ENCODE measurements around the gene C2CD3.
A peak's percentile ranks its signal among the peaks of the same experiment; 100 is the strongest.

C2CD3 gene

DNA sequence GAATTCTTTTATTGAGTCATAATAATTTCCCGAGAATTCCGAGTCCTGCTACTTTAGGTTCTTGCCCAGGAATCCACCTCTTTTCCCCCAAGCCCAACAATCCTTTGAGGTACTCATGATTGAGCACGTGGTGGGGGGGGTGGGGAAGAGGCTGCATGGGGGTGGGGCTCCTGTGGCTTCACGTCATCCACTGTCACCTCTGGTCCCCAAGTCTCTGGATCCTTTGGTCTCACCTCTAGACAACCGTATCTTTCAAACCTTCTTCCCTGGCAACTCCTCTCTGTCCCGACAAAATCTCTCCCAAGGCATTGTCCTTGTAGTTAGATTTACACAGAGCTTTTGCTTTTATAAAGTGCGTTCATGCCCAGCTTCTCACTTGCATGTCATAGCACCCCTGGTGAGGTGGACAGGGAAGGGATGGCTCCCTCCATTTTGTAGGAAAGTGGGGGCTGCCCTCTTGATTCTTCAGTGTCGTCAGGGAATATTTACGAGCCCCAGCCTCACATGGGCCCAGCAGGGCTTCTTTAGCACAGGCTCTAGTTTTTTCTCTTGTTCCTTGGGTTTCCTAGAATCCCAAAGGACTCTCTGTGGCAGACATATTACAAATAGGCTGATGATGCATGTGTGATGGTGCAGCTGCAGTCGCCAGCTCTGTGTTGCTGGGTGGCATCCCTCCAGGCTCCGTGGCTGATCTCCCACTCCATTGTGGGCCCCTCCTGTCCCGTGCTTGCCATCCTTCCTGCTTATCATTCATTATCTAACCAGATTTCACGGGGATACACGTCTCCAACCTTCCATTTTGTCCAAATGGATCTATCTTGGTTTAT lies 170.3 kb downstream of the C2CD3 start:
- DNase-seq, result peak; percentile 48

DNA sequence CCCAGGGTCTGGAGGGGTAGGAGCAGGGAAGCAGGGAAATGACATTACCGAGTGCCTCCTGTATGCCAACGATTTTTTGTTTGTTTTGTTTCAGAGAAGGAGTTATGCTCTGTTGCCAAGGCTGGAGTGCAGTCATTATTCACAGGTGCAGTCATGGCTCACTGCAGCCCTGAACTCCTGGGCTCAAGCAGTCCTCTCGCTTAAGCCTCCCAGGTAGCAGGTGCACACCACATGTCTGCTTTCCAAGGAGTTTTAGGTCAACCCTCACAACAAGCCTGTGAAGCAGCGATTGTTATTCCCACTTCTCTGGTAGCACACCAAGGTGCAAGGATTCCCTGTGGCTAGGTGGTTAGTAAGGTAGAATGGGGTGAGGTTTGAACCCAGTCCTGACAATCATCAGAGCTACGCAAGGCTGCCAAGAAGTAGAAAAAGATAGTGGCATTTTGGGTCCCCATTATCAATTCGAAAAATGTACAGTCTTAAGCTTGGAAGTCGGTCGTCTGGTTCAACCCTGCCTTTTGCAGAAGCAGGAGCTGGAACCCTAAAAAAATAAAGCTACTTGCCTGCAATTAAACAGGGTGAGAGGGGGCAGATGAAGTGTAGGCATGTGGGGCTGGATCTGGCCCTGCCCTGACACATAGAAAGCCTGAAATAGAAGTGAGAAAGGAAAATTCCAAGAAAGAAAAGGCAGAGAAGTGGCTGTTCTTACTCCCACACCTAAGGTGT lies 171.1 kb downstream of the C2CD3 start:
- peak; percentile 51 for DNase-seq

DNA sequence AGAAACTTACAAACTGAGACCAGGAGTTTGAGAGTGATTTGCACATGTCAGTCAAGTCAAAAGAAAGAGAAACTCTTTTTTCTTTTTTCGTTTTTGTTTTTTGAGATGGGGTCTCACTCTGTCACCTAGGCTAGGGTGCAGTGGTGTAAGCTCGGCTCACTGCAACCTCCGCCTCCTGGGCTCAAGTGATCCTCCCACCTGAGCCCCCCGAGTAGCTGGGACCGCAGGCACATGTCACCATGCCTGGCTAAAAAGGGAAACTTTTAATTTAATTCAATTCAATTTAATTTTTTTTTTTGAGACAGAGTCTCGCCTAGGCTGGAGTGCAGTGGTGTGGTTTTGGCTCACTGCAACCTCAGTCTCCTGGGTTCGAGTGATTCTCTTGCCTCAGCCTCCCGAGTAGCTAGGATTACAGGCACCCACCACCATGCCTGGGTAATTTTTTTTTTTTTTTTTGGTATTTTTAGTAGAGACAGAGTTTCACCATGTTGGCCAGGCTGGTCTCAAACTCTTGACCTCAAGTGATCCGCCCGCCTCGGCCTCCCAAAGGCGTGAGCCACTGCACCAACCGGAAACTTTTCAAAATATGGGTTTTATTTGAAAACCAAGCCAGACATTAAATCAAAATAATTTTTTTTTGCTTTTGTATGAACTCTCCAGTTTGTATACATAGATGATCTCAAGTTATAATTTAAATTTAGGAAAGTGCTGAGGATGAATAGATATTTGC lies 171.8 kb downstream of the C2CD3 start:
- DNase-seq, result peak; percentile 37

DNA sequence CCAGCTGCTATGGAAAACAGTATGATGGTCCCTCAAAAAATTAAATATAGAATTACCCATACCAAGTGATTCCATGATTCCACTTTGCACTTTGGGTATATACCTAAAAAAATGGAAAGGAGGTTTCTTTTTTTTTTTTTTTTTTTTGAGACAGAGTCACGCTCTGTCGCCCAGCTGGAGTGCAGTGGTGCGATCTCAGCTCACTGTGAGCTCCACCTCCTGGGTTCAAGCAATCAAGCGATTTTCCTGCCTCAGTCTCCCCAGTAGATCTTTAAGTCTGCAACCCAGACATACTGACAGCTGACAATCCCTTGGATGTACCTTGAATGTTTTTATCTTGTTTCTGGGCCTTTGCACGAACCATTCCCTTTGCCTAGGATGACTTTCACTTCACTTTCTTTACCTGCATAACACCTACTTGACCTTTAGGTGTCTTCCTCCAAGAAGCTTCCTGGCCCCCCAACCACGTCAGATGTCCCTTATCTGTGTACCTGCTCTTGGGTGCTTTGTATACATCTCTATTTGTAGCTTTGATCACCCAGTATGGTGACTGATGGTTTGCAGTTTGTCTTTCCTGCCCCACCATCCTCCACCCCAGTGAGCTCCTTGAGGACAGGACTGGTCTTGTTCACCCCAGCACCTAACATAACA lies 173.6 kb downstream of the C2CD3 start:
- DNase-seq, result peak; percentile 48

DNA sequence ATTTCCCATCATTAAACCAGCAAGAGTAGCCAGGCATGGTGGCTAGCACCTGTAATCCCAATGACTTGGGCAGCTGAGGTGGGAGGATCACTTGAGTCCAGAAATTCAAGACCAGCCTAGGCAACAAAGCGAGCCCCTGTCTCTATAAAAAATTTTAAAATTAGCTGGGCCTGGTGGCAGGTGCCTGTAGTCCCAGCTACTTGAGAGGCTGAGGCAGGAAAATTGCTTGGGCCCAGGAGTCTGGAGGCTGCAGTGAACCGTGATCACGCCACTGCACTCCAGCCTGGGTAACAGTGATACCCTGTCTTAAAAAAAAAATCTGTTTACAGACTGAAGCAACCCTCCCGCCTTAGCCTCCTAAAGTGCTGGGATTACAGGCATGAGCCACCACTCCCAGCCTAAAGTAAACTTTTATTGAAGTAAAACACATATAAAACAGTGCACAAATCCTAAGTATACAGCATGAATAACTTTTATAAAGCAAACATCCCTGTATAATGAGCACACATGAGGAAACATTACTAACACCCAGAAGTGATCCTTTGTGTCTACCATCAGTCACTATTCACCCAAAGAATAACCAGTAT lies 174.5 kb downstream of the C2CD3 start:
- peak; percentile 53 for DNase-seq

DNA sequence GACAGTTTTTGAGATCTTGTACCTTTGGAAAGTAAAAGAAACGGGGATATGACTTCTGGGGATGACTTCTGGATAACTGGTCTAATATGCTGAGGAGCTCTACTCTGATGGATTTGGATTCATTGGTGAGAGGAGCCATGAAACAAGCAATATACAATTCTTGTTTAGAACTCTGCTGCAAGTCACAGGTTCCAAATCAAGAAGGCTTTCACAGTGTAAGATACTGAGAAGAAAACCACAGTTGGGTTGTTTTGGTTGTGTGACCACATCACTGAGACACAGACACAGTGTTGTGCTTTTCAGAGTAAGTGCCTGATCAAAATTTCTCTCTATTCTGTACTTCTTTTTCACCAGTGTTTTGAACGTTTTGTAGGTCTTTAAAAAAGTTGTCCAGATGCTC lies 175.1 kb downstream of the C2CD3 start:
- DNase-seq, result peak; percentile 44

DNA sequence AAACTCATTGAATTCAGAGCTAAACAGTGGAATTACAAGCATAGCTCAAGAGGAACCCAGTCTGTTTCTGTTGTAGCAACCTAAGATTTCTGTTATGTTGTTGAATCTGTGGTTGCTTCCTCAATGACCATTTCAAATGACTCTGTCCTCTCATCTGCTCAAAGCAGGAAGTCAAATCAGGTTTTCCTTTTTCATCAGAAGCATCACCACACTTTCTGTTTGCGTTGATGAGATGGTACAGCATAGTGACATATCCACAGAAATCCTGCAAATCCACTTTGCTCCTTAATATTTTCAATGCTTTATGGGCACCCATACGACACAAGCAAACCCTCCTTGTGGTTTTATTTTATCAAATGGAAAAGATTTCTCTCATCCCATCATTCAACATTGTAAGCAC lies 175.6 kb downstream of the C2CD3 start:
- DNase-seq, result no peak

DNA sequence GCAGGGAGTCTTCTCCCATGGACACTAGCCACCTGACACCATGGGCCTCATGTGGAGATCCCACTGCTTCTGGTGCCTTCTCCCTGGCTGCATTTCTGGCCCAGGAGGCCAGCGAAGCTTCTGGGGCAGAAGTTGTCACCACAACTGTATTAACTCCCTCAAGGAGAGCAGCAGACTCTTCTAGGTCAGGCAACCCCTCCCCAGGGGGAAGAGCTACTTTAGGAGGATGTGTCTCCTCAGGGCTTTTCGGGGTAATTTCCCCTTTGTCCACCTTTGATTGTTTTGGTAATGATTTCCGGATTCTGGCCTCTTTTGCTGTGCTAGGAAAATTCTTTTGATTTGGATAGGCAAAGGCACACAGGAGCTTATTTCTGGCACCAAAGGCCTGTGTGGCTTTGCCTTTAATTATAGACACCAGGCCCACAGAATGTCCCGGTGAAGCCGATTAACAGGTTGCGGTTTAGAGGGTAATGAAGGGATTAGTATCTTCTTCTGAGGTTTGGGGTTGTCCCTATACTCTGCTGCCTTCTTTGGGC lies 179.3 kb downstream of the C2CD3 start:
- peak; percentile 47 for DNase-seq

DNA sequence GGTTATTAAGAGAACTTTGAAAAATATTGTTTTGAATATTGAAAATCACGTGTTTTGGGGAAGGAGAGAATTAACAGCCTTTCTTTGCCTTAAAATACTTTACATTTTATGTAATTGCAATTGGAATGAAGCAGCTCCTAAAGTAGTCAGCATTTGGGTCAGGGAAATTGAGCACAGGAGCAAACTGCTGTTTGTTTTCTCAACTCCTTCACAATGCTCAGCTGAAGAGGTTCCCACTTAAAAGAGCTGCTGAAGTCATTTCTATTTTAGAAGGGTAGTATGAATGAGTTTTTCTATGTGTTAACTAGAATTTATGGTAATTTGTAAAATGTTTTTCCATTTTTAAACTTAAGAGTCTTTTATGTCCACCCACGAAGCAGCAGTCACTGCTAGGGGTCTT lies 180.1 kb downstream of the C2CD3 start:
- peak; percentile 15 for DNase-seq

DNA sequence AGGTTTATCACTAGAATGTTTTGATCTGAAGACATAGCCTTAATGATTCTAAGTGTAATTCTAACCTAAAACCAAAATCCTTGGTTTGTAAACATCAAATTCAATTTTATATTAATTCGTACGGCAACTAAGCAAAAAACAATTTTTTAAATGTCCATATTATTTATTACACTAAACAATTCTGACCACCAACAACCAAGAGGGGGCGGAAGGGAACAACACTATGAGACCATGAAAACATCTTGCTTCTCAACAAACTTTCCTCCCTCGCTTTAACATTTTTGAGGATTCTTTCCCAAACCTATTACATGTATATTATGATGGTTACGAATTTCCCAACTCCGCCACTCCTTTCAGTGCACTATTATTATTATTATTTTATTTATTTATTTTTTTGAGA lies 181.6 kb downstream of the C2CD3 start:
- DNase-seq, result no peak

DNA sequence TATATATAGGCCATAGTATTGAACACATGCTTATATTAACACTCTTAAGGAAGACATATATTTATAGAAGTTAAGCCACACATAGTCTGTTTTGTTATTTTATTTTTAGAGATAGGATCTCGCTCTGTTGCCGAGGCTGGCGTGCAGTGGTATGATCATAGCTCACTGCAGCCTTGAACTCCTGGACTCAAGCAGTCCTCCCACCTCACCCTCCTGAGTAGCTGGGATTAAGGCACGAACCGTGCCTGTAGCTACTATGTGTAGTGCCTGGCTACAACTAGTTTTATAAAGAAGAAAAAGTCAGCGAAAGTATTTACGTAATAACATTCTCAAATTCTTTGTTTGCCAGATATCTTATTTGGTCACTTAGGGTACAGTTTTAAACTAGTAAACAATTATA lies 182.6 kb downstream of the C2CD3 start:
- peak; percentile 20 for DNase-seq

DNA sequence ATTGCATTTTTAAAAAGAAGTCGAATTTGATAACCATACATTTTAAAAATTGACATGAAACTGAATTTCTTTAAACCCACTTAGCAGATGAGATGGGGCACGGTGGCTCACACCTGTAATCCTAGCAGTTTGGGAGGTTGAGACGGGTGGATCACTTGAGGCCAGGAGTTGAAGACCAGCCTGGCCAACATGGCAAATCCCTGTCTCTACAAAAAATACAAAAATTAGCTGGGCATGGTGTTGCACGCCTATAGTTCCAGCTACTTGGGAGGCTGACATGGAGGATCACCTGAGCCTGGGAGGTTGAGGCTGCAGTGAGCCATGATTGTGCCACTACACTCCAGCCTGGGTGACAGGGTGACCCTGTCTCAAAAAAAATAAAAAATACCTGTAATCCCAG lies 185.1 kb downstream of the C2CD3 start:
- peak; percentile 43 for DNase-seq

DNA sequence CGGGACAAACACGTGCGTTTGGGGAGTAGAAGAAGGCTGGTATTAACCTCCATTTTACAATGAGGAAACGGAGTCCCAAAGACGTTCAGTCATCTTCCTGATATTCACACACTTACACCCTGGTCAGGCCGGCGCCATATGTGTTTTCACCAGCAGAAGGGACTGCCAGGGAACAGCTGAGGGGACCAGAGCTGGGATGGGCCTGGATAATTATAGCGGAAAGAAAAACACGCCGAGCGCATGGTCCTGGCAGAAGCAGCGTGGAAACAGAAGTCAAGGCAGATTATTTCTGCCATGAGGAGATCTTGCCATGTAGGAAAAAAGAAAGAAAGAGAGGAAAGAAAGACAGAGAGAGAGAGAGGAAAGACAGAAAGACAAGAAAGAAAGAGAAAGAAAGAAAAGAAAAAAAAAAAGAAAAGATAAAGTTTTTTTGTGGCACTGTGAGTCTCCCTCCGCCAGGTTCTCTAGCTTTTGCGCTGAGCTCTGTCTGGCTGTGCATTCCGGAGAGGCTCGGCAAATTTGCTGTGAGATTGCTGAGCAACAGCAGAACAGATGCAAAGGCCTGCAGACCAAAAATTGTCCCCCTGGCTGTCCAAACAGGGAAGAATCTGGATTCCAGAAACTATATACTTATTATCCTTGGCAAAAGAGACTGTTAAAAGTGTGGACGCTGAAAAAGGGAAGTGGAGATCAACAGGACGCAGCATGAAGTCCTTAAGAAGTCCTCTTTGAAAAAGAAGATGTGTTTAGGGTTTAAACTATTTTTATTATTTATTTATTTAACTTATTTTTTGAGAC lies 186.9 kb downstream of the C2CD3 start:
- DNase-seq, result peak; percentile 58

DNA sequence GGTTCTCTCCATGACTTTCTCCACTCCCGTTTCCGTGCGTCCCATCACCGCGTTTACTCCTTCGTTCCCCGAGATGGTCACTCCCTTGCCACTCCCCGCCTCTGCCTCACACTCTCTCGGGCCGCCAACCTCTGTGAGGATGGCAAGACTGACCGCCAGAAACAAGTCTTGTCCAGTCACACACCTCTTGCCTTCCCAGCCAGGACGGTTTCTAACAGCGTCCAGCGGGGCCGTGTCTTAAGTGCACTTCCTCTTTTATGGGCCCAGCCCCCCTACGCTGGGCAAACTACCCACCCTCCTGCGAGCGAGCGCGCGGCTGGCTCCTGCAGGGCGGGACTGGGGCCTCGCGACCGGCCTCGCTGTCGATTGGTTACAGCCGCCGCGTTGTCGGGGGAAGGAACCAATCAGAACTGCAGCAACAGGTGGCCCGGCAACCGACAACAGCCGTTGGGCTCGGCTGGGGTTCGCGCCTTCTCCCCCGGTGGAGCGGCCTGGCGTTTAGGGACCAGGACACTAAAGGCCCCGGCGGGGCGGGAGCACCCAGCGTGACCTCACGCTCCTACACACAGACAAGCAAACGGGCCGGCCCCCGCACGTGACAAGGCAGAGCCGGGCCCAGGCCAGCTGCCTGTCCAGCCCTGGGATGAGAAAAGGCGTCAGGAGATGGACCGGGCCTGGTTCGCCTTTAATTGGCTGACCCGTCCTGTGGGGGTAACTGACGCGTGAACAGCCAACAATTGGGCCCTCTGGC lies 187.6 kb downstream of the C2CD3 start:
- peak; percentile 95 for DNase-seq

DNA sequence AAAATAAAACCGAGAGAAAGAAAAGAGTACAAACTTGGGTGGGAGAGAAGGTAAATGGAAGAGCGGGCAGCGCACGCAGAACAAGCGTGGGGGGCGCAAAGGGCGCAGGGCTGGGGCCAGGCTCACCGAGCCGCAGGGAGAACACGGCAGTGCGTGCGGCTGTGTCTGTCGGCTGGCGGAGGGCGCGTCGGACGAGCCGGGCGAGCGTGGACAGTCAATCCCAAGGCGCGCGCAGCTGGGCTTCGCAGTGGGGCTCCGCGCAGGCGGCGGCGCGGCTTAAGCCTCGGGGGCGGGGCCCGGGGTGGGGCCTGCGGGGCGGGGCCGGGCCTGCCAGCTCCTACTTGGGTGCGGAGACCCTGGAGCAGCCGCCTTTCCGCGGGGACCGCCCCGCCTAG lies 188.2 kb downstream of the C2CD3 start, which contains the start of gene UCP2:
TSS of gene UCP2 (minus strand) at position 249 of the 395 bp plus-strand sequence. CDS start 4,465 bp downstream, outside the sequence.
- DNase-seq, result peak; percentile 94

DNA sequence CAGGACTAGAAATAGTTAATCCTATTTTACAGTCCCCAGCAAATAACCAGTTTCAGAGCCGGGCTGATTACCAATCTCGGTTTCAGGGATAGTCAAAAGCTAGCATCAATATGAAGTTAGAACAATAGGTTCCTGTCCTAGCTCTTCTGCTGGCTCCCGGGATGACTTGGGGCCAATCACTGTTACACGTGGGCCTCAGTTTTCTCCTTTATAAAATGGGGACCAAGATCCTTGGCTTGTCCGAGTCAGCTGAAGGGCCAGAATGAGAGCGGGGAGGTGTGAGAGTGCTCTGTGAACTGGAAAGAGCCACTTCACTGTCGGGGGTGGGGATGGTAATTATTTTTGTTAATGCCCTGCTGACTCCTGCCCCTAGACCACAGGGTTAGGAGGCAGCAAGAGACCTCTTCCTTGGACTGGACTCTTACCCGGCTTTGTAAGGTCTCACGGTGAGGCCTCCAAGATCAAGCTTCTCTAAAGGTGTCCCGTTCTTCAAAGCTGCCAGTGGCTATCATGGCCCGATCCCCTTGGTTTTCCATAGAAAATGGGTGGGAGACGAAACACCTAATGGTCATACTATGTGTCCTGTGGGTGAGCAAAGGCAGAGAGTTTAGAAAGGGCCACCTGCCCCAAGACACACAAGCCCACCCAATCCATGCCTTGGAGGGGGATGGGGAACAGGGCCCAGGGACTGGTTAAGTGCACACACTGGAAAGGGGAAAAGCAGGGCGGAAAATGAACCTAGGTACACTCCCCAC lies 189.6 kb downstream of the C2CD3 start:
- DNase-seq, result peak; percentile 61

DNA sequence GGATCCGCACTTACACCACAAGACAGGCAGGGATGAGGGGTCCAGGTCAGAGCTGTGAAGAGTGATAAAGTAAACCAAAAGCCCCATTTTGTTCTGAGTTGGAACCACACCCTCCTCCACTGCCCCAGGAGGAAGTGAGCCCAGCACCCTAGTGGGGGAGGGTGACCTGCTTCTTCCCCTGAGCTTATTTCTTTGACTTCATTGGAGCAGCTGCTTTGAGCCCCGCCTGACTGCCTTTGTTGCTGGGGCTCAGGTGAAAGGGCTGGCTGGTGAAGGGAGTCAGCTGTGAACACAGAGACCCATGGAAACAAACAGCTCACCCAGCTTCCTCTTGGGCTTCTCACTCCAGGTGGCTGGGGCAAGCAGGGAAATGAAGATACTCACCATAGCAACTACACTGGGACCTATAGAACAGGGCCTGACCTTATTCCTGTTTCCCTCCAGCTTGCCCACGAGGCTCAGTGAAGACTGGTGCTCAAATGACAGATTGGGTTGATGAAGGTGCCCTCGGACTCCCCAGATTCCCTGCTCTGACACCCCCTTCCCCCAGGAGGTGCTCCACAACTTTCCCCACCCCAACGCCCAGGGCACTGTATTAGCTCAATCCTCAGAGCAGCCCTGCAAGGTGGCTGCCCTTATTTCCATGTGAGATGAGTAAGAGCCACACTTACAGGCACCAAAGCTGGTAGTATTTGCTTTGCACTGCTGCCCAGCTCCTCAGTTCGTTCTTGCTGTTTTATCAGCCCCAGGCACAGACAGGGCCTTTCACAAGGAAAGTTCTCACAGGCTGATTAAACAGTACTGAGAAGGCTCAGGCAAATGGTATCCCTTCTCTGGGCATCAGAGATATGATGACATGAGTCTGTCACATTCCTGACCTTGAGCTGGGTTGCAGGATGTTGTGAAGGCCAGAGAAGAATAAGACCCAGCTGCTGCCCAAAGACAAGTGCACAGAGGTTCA lies 190.5 kb downstream of the C2CD3 start:
- peak; percentile 80 for DNase-seq

DNA sequence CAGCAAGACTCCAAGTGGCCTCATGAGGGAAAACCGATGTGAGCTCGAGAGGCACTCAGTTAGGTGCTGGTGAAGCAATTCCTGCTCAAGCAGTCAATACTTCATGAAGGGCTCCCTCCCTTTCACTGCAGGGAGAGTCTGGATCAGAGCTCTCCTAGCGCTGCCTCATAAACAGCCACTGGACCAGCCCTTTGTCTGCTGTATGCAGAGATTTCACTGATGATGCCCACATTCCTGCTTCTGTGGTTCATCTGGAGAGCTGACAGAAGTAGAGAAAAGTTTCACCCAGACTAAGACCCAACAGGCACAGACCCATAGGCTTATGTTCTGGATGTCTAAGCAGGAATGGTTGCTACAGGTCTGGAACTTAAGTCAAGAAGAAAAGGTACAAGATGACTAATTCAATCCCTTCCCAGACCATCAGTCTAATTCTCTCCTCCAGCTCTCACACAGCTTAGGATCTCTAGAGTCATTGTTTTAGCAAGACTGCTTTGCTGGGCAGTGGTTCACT lies 192.2 kb downstream of the C2CD3 start:
- peak; percentile 51 for DNase-seq

Data from activated CD8-positive, alpha-beta memory T cell treated with anti-CD3 and anti-CD28 coated beads, Interleukin-2, amount 50 U/mL, for 48 hours (primary cell).